ENCODE results near the gene NPM1. TPM values are rescaled to one million over a fixed set of nuclear protein-coding genes. Genes with fewer than 3 reads are reported as not detected.

The NPM1 gene
- total RNA-seq, 1 experiment from 2014 or later = 2,693 TPM

GRCh38 chr5:171405615-171406014 lies 18.0 kb downstream of the NPM1 start:
- ATAC-seq (peak; percentile 35; the same call in 1 of the 2 replicates), DNase-seq (ENCODE audit: low read depth, low spot score) (no peak)
- ChIA-PET CTCF (interaction anchor here (0.6 to 1.2 kb wide), 3 partner anchors 9 to 200 kb away, joined by 3 to 4 read pairs (median 3); no protein-coding TSS in a partner anchor), POLR2A (interaction anchor here (0.9 to 1.7 kb wide), 2 partner anchors 9 to 19 kb away, joined by 3 to 6 read pairs; no protein-coding TSS in a partner anchor), RAD21 (ENCODE audit: low non-redundant PET in 1 of 2, low total read pairs in 2 of 2, uncharacterized antibody in 2 of 2, unreplicated experiment in 2 of 2) (no interaction called here)
- TSS peak; percentile 4 for BruUV-seq (replicated peaks)
- TF ChIP-seq YY1 (IDR thresholded peaks at IDR 0.05; ENCODE audit: extremely low read depth, insufficient replicate concordance, low read depth, low read length) (no peak), ZBTB33 (IDR thresholded peaks at IDR 0.05; ENCODE audit: extremely low read depth, insufficient replicate concordance, low read length) (no peak), ZFX (IDR thresholded peaks at IDR 0.05) (no peak), FOSL1 (IDR thresholded peaks at IDR 0.05; ENCODE audit: low read depth) (no peak), REST (IDR thresholded peaks at IDR 0.05; ENCODE audit: low read depth) (no peak), EGR1 (IDR thresholded peaks at IDR 0.05; ENCODE audit: low read depth) (no peak), CTCF (IDR thresholded peaks at IDR 0.05 in 2 of 3, conservative IDR thresholded peaks at IDR 0.05 in 1 of 3; ENCODE audit: borderline replicate concordance in 1 of 3, insufficient read depth in 1 of 3, low read depth in 2 of 3, low read length in 2 of 3) (peak in 2 of 3 experiments; percentile 32 to 50; a peak in 4 of 6 replicates), ELF1 (IDR thresholded peaks at IDR 0.05; ENCODE audit: borderline replicate concordance, low read depth) (no peak), POLR2AphosphoS5 (IDR thresholded peaks at IDR 0.05; ENCODE audit: low read depth, low read length) (0 out of 2 replicates have a peak, but pooled peaks have one; percentile 10), RAD21 (IDR thresholded peaks at IDR 0.05; ENCODE audit: low read depth) (0 out of 2 replicates have a peak, but pooled peaks have one; percentile 6)
- Histone ChIP-seq H3K27ac (ENCODE audit: low read depth, low read length) (no peak overlapping the region), H3K9me3 (ENCODE audit: control insufficient read depth in 1 of 2, insufficient read depth in 1 of 2, low read depth in 1 of 2, low read length in 2 of 2) (no peaks in the 10 kb centered on the region), H3K9ac (ENCODE audit: low read length) (no peak overlapping the region), H3K9me2 (ENCODE audit: insufficient read depth) (no peaks in the 10 kb centered on the region), H3K4me2 (ENCODE audit: low read length) (no peak overlapping the region), H3K27me3 (ENCODE audit: insufficient read depth, low read length) (no peaks in the 10 kb centered on the region), H2AFZ (ENCODE audit: low read depth, low read length, poor library complexity, severe bottlenecking) (no peak overlapping the region), H3K4me3 (replicated peaks in 1 of 2; ENCODE audit: low read depth in 1 of 2, low read length in 2 of 2) (no peak overlapping the region), H3K4me1 (ENCODE audit: control insufficient read depth in 1 of 2, insufficient read depth in 2 of 2, low read length in 2 of 2) (peaks cover 0 to 12% of the 10 kb centered on the region in 2 experiments; a peak in 1 of 4 replicates), H3K79me2 (ENCODE audit: insufficient read depth, low read length) (peaks cover 78% of the 10 kb centered on the region), H3K36me3 (ENCODE audit: control insufficient read depth in 1 of 2, insufficient read depth in 2 of 2, low read length in 2 of 2) (peaks cover 63 to 67% of the 10 kb centered on the region in 2 experiments), H4K20me1 (ENCODE audit: insufficient read depth) (peaks cover 68% of the 10 kb centered on the region)
- intact Hi-C loops (cut with micrococcal nuclease) = no loop called here
